Esophagus squamous epithelium (tissue), 5 donors: ENCODE data around the gene CDC16. TPM values are rescaled to one million over a fixed set of nuclear protein-coding genes. Genes with fewer than 3 reads are reported as not detected.
"Not testable (repeated sequence)": the region's sequence is repeated elsewhere in the genome, so short reads cannot be mapped to it uniquely, and the experiment has no call there.

Experiments
- DNase-seq: peaks from one replicate; lab custom pipeline; 2025; lab: John Stamatoyannopoulos, UW
- H3K27ac ChIP-seq, 4 donors: fragments of 200-600 bp; sonication (generic); one replicate each; pipeline ENCODE4 v1.5.1; 2016 to 2019; ENCODE audit warnings: mild to moderate bottlenecking in 1 of 4
- H3K27me3 ChIP-seq, 4 donors: fragments of 200-600 bp; sonication (generic); 1 replicate in 3 of 4; 2 replicates in 1 of 4; pipeline versions ENCODE4 v1.5.1 to v1.6.0; 2017 to 2021; ENCODE audit warnings: antibody characterized with exemption in 1 of 4
- H3K36me3 ChIP-seq, 3 donors: fragments of 200-600 bp; sonication (generic); one replicate each; pipeline ENCODE4 v1.5.1; 2016 to 2019
- H3K4me1 ChIP-seq, 3 donors: fragments of 200-600 bp; sonication (generic); one replicate each; pipeline ENCODE4 v1.5.1; 2017 to 2019
- H3K4me3 ChIP-seq, 4 donors: fragments of 200-600 bp; sonication (generic); 1 replicate in 3 of 4; 2 replicates in 1 of 4; pipeline ENCODE4 v1.5.1; 2016 to 2019; ENCODE audit warnings: mild to moderate bottlenecking in 2 of 4, moderate library complexity in 1 of 4
- H3K9me3 ChIP-seq, 3 donors: fragments of 200-600 bp; sonication (generic); one replicate each; pipeline ENCODE4 v1.5.1; 2016 to 2019
- POLR2A ChIP-seq, 4 donors: fragments of 450-650 bp; IDR thresholded peaks; one replicate each; pipeline ENCODE4 v1.6.1; 2017; ENCODE audit warnings: antibody characterized with exemption in 4 of 4, mild to moderate bottlenecking in 4 of 4, moderate library complexity in 3 of 4
- WGBS, 2 donors: methylation state at CpG; one replicate each; pipeline ENCODE4 v1.1.5; 2018; 5-methylcytosine and 5-hydroxymethylcytosine counted together
- intact Hi-C: fragments of 100-400 bp; cut with DNase I; formaldehyde crosslinking; loops from one replicate; pipeline ENCODE4 v1.15.0; 2022
- total RNA-seq, 4 donors: library from RNA; depleted of rRNA; stranded (reverse); fragments of >200 nt; gene quantifications; one replicate each; pipeline ENCODE4 v1.1.0, GENCODE V29; 2016
- TF ChIP-seq, protein P1 (sequence below), 6 experiments: fragments of 450-650 bp in 4 of 6; fragments of 200-600 bp in 2 of 6; sonication (generic) in 2 of 6; IDR thresholded peaks; one replicate each; pipeline ENCODE4 v1.5.1; 2016 to 2019; ENCODE audit warnings: antibody characterized with exemption in 6 of 6, mild to moderate bottlenecking in 4 of 6, moderate library complexity in 4 of 6
- donor health status: DM: yes; HTN: yes; CAD: no.

The CDC16 gene
- total RNA-seq, 4 donors from 2014 or later: 22.9 to 40.2 (median 30.2) TPM

DNA sequence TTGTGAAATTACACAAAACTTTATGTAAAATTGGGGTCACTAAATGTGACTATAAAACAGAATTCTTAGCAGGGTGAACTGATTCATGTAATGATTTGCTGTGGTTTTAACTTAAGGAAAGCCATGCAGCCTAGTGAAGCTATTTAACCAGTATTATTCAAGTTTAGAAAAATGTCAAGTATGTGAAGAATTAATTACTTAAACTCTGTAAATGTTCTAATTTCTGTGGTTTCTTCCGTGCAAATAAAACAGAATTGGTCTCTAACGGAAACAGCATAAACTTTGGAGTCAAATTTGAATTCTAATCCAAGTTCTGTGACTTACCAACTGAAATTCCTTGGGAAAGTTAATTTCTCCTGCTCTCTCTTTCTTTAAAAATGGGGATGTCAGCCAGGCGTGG is 13.3 kb downstream of the CDC16 start:
- WGBS, 2 donors: 81 to 83% methylated on average over 3 of the region's 3 CpGs
- no peaks in the 10 kb centered on the region for H3K9me3 ChIP-seq
- peaks cover 12 to 100% (median 61%) of the 10 kb centered on the region in 3 donors for H3K36me3 ChIP-seq
- peaks cover 0 to 17% (median 0%) of the 10 kb centered on the region in 3 donors for H3K4me1 ChIP-seq
- DNase-seq: no peak
- intact Hi-C loops: no loop called here
- no peak overlapping the region for H3K27ac ChIP-seq
- no peak for TF ChIP-seq POLR2A (IDR thresholded peaks at IDR 0.05)
- TF ChIP-seq, protein P1, sequence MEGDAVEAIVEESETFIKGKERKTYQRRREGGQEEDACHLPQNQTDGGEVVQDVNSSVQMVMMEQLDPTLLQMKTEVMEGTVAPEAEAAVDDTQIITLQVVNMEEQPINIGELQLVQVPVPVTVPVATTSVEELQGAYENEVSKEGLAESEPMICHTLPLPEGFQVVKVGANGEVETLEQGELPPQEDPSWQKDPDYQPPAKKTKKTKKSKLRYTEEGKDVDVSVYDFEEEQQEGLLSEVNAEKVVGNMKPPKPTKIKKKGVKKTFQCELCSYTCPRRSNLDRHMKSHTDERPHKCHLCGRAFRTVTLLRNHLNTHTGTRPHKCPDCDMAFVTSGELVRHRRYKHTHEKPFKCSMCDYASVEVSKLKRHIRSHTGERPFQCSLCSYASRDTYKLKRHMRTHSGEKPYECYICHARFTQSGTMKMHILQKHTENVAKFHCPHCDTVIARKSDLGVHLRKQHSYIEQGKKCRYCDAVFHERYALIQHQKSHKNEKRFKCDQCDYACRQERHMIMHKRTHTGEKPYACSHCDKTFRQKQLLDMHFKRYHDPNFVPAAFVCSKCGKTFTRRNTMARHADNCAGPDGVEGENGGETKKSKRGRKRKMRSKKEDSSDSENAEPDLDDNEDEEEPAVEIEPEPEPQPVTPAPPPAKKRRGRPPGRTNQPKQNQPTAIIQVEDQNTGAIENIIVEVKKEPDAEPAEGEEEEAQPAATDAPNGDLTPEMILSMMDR (IDR thresholded peaks at IDR 0.05): no peak
- H3K4me3 ChIP-seq: no peak overlapping the region
- no peaks in the 10 kb centered on the region for H3K27me3 ChIP-seq

DNA sequence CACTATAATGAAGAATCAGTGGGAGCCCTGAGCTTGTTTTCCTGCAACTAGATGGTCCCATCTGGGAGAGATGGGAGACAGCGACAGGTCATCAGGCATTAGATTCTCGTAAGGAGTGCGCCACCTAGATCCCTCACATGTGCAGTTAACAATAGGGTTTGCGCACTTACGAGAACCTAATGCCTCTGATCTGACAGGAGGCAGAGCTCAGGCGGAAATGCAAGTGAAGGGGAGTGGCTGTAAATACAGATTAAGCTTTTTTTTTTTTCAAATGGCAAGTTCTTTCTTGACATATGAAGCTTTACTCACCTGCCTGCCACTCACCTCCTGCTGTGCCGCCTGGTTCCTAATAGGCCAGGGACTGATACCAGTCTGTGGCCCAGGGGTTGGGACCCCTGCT is 14.4 kb downstream of the CDC16 start:
- intact Hi-C loops: no loop called here
- TF ChIP-seq POLR2A (IDR thresholded peaks at IDR 0.05): no peak
- TF ChIP-seq, protein P1 (IDR thresholded peaks at IDR 0.05): peak in 1 of 6 experiments; percentile 25
- Histone ChIP-seq H3K36me3 (peaks cover 12 to 100% (median 52%) of the 10 kb centered on the region in 3 donors), H3K4me3 (no peak overlapping the region), H3K27ac (peak overlapping the region in 2 of 4 donors; percentile 40 to 62), H3K27me3 (no peaks in the 10 kb centered on the region), H3K4me1 (peaks cover 0 to 17% (median 0%) of the 10 kb centered on the region in 3 donors), H3K9me3 (no peaks in the 10 kb centered on the region)
- no peak for DNase-seq
- 38 to 60% methylated on average over 7 of the region's 7 CpGs for WGBS, 2 donors

DNA sequence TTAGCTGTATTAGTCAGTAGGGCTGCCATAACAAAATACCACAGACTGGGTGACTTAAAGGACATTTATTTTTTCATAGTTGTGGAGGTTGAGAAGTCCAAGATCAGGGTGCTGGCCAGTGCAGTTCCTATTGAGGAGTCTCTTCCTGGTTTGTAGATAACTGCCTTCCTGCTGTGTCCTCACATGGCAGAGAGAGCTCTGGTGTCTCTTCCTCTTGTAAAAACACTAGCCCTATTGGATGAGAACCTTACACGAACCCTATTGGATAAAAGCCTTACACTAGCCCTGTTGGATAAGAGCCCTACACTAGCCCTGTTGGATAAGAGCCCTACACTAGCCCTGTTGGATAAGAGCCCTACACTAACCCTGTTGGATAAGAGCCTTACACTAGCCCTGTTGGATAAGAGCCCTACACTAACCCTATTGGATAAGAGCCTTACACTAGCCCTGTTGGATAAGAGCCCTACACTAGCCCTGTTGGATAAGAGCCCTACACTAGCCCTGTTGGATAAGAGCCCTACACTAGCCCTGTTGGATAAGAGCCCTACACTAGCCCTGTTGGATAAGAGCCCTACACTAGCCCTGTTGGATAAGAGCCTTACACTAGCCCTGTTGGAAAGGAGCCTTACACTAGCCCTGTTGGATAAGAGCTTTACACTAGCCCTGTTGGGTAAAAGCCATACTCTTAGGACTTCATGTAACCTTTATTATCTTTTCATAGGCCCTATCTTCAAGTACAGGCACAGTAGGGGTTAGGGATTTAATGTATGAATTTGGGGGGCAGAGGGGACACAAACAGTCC is 17.1 kb downstream of the CDC16 start:
- DNase-seq, intact Hi-C loops: not testable (repeated sequence)
- H3K36me3 ChIP-seq: peaks cover 14 to 100% (median 43%) of the 10 kb centered on the region in 3 donors

DNA sequence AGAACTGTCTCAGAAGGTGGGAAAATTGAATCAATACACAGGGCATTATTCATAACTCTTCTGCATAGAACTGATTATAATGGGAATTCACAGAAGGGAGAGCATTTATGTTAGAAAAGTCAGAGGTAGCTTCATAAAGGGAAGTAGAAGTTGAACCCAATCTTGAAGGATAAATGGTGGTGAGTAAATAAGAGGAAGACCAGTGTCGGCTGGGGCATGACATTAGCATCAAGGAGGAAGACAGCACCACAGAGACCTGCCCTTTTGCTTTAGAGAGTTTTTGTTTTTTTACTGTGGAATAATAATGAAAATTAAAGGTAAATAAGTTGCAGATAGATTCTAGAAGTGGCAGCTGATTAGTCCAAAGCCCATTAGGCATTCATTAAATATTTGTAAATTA is 21.9 kb downstream of the CDC16 start:
- Histone ChIP-seq H3K4me1 (no peaks in the 10 kb centered on the region), H3K27me3 (no peaks in the 10 kb centered on the region), H3K36me3 (peaks cover 13 to 100% (median 21%) of the 10 kb centered on the region in 3 donors), H3K4me3 (no peak overlapping the region), H3K27ac (no peak overlapping the region), H3K9me3 (no peaks in the 10 kb centered on the region)
- TF ChIP-seq, protein P1 (IDR thresholded peaks at IDR 0.05): no peak
- no peak for TF ChIP-seq POLR2A (IDR thresholded peaks at IDR 0.05)
- intact Hi-C loops: no loop called here
- 63 to 77% methylated on average over 1 of the region's 1 CpG for WGBS, 2 donors
- DNase-seq: no peak

More for the DNA sequence above, 17.1 kb downstream of the CDC16 start:
- not testable (repeated sequence) for H3K27ac ChIP-seq, H3K4me3 ChIP-seq, H3K9me3 ChIP-seq, H3K27me3 ChIP-seq
- peaks cover 0 to 17% (median 0%) of the 10 kb centered on the region in 3 donors for H3K4me1 ChIP-seq
- WGBS, 2 donors: 100% methylated on average over 1 of the region's 1 CpG; no CpG with 5 or more reads in 1 of the 2 donors

DNA sequence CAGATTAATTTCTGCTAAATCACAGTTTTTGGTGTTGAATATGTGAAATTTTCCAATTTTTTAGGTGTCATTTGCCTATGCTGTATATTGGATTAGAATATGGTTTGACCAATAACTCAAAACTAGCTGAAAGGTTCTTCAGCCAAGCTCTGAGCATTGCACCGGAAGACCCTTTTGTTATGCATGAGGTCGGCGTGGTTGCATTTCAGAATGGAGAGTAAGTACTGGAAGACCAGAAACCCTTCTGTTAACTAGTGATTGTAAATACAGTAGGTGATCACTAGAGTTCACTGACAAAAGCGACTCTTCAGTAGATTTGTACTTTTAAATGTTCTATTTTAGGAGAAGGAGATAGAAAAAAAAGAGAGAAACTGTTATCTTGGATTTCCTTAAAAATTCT is 22.3 kb downstream of the CDC16 start:
- H3K4me1 ChIP-seq: no peaks in the 10 kb centered on the region
- TF ChIP-seq POLR2A (IDR thresholded peaks at IDR 0.05): no peak
- TF ChIP-seq, protein P1 (IDR thresholded peaks at IDR 0.05): no peak
- 92 to 93% methylated on average over 4 of the region's 4 CpGs for WGBS, 2 donors
- H3K27ac ChIP-seq: no peak overlapping the region
- intact Hi-C loops: no loop called here
- no peaks in the 10 kb centered on the region for H3K27me3 ChIP-seq
- H3K9me3 ChIP-seq: no peaks in the 10 kb centered on the region
- H3K4me3 ChIP-seq: no peak overlapping the region
- DNase-seq: no peak
- H3K36me3 ChIP-seq: peaks cover 13 to 100% (median 20%) of the 10 kb centered on the region in 3 donors
